ENCODE results near the gene MORC2.

GRCh38 chr22:30923168-30923900 lies 45.2 kb downstream of the MORC2 start:
- TF ChIP-seq EZH2 (IDR thresholded peaks at IDR 0.05) (no peak), POLR2AphosphoS5 (IDR thresholded peaks at IDR 0.05; ENCODE audit: borderline replicate concordance, low read depth, low read length) (no peak)

Data from SK-N-MC (cell line).